Measurements from ENCODE around the gene CTTN. TPM values are rescaled to one million over a fixed set of nuclear protein-coding genes. Genes with fewer than 3 reads are reported as not detected.

Gene CTTN
- total RNA-seq, 2 experiments from 2014 or later: 5.0 to 9.3 TPM

DNA sequence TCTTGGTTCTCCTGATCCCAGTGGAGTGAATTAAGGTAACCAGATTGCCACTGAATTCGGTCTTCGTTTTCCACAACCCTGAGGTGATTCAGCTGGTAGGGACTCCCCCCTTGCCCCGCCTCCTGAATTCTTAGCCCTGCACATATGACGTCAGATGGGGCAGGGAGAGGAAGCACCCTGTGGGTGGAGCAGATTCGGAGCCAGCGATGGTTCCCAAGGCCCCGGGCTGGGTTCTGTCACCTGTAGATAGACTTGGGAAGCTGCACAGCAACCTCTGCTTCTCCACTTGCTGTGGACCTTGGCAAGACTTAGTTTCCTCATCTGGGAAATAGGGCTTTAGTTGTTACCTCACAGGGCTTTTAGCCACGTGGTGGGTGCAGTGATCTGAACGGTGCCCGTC is 67.8 kb downstream of the CTTN start:
- H3K4me1 ChIP-seq (ENCODE audit: insufficient read depth, low read length, poor library complexity, severe bottlenecking): peaks cover 23% of the 10 kb centered on the region

DNA sequence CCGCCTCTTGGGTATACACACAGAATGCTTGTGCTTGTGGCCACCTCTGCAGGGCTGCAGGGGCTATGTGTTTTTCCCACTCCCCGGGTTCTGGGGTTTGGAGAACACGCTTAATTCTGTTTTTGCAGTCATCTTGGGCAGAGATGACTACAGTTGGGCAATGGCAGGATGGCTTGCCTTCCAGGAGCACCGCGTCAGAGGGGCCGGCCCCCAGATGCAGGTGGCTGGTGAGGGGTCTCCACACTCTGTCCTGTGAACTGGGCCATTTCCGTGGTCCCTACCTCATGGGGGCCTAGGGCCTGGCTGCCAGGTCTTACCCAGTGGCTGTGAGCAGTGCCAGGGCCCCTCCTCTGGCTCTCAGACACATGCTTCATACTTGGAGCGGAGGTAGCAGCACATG is 68.3 kb downstream of the CTTN start:
- no peak for DNase-seq (ENCODE audit: low spot score)
- Histone ChIP-seq H2AFZ (ENCODE audit: low read length) (no peak overlapping the region), H3K4me3 (ENCODE audit: low read depth, low read length, poor library complexity, severe bottlenecking) (no peak overlapping the region), H3K36me3 (ENCODE audit: insufficient read depth, low read length) (no peaks in the 10 kb centered on the region; the same call in 1 of the 2 replicates), H3K79me2 (ENCODE audit: insufficient read depth, low read depth, low read length) (no peaks in the 10 kb centered on the region), H3K4me2 (ENCODE audit: low read length) (no peak overlapping the region), H4K20me1 (ENCODE audit: insufficient read depth, low read length) (no peaks in the 10 kb centered on the region), H3K9me2 (ENCODE audit: insufficient read depth, low read length) (no peaks in the 10 kb centered on the region), H3K9me3 (ENCODE audit: low read length) (no peaks in the 10 kb centered on the region), H3K4me1 (ENCODE audit: insufficient read depth, low read length, poor library complexity, severe bottlenecking) (peaks cover 23% of the 10 kb centered on the region), H3K27ac (ENCODE audit: low read depth, low read length, poor library complexity, severe bottlenecking) (no peak overlapping the region)
- BruUV-seq (replicated peaks): no TSS peak
- POLR2A ChIA-PET: no interaction called here
- TF ChIP-seq CTCF (conservative IDR thresholded peaks at IDR 0.05; ENCODE audit: low read length) (no peak), EZH2phosphoT487 (IDR thresholded peaks at IDR 0.05; ENCODE audit: borderline replicate concordance, low read depth, low read length) (no peak)
- intact Hi-C loops (cut with micrococcal nuclease; ENCODE audit: unreplicated experiment): no loop called here
- CTCF ChIA-PET (ENCODE audit: unreplicated experiment): no interaction called here

More for the DNA sequence above, 67.8 kb downstream of the CTTN start:
- H3K9me3 ChIP-seq (ENCODE audit: low read length): no peaks in the 10 kb centered on the region
- no peaks in the 10 kb centered on the region; the same call in 1 of the 2 replicates for H3K36me3 ChIP-seq (ENCODE audit: insufficient read depth, low read length)
- intact Hi-C loops (cut with micrococcal nuclease; ENCODE audit: unreplicated experiment): no loop called here
- no peak overlapping the region for H2AFZ ChIP-seq (ENCODE audit: low read length)
- no peaks in the 10 kb centered on the region for H4K20me1 ChIP-seq (ENCODE audit: insufficient read depth, low read length)
- no TSS peak for BruUV-seq (replicated peaks)
- CTCF ChIA-PET (ENCODE audit: unreplicated experiment): no interaction called here
- H3K9me2 ChIP-seq (ENCODE audit: insufficient read depth, low read length): no peaks in the 10 kb centered on the region
- H3K27ac ChIP-seq (ENCODE audit: low read depth, low read length, poor library complexity, severe bottlenecking): no peak overlapping the region
- H3K4me2 ChIP-seq (ENCODE audit: low read length): no peak overlapping the region
- POLR2A ChIA-PET: no interaction called here
- no peak for TF ChIP-seq EZH2phosphoT487 (IDR thresholded peaks at IDR 0.05; ENCODE audit: borderline replicate concordance, low read depth, low read length)
- no peak for TF ChIP-seq CTCF (conservative IDR thresholded peaks at IDR 0.05; ENCODE audit: low read length)
- no peak for DNase-seq (ENCODE audit: low spot score)
- H3K79me2 ChIP-seq (ENCODE audit: insufficient read depth, low read depth, low read length): no peaks in the 10 kb centered on the region
- H3K4me3 ChIP-seq (ENCODE audit: low read depth, low read length, poor library complexity, severe bottlenecking): no peak overlapping the region

GRCh38 chr11:70467201-70468085 is 69.1 kb downstream of the CTTN start:
- Histone ChIP-seq H3K9me3 (ENCODE audit: low read length) (no peaks in the 10 kb centered on the region), H3K9me2 (ENCODE audit: insufficient read depth, low read length) (no peaks in the 10 kb centered on the region), H3K4me2 (ENCODE audit: low read length) (no peak overlapping the region), H3K4me3 (ENCODE audit: low read depth, low read length, poor library complexity, severe bottlenecking) (no peak overlapping the region), H3K4me1 (ENCODE audit: insufficient read depth, low read length, poor library complexity, severe bottlenecking) (peaks cover 23% of the 10 kb centered on the region), H4K20me1 (ENCODE audit: insufficient read depth, low read length) (no peaks in the 10 kb centered on the region), H3K79me2 (ENCODE audit: insufficient read depth, low read depth, low read length) (no peaks in the 10 kb centered on the region), H3K36me3 (ENCODE audit: insufficient read depth, low read length) (no peaks in the 10 kb centered on the region; the same call in 1 of the 2 replicates), H2AFZ (ENCODE audit: low read length) (no peak overlapping the region), H3K27ac (ENCODE audit: low read depth, low read length, poor library complexity, severe bottlenecking) (no peak overlapping the region)
- TF ChIP-seq CTCF (conservative IDR thresholded peaks at IDR 0.05; ENCODE audit: low read length): peak; percentile 97
- no peak for TF ChIP-seq EZH2phosphoT487 (IDR thresholded peaks at IDR 0.05; ENCODE audit: borderline replicate concordance, low read depth, low read length)
- CTCF ChIA-PET (ENCODE audit: unreplicated experiment): no interaction called here
- DNase-seq (ENCODE audit: low spot score): peak; percentile 50
- no TSS peak for BruUV-seq (replicated peaks)
- POLR2A ChIA-PET: no interaction called here
- intact Hi-C loops (cut with micrococcal nuclease; ENCODE audit: unreplicated experiment): loop anchor here (1.0 kb wide), 1 partner anchor 288 kb away; no protein-coding TSS in a partner anchor
